WTC11 (cell line): ENCODE results near the gene TEX12.

Source experiments
- ATF2 ChIP-seq: sonication (generic); formaldehyde crosslinking; IDR thresholded peaks from 2 replicates; pipeline ENCODE4 v1.8.1; 2022; ENCODE audit warnings: low read depth, missing genetic modification reagents, borderline replicate concordance
- CREM ChIP-seq: sonication (generic); formaldehyde crosslinking; IDR thresholded peaks from 2 replicates; pipeline ENCODE4 v1.8.1; 2022; ENCODE audit warnings: mild to moderate bottlenecking, missing genetic modification reagents, moderate library complexity
- E2F1 ChIP-seq: sonication (generic); formaldehyde crosslinking; IDR thresholded peaks from 2 replicates; pipeline ENCODE4 v1.8.0; 2022; ENCODE audit warnings: mild to moderate bottlenecking, missing genetic modification reagents
- FOXK1 ChIP-seq: sonication (generic); formaldehyde crosslinking; IDR thresholded peaks from 2 replicates; pipeline ENCODE4 v1.8.0; 2022; ENCODE audit warnings: mild to moderate bottlenecking, moderate library complexity, missing genetic modification reagents
- JUN ChIP-seq: sonication (generic); formaldehyde crosslinking; IDR thresholded peaks from 2 replicates; pipeline ENCODE4 v1.8.0; 2023; ENCODE audit warnings: mild to moderate bottlenecking, missing genetic modification reagents
- MAX ChIP-seq: sonication (generic); formaldehyde crosslinking; IDR thresholded peaks from 2 replicates; pipeline ENCODE4 v1.8.0; 2022; ENCODE audit warnings: mild to moderate bottlenecking, missing genetic modification reagents
- MYBL2 ChIP-seq: sonication (generic); formaldehyde crosslinking; IDR thresholded peaks from 2 replicates; pipeline ENCODE4 v1.8.1; 2023; ENCODE audit warnings: mild to moderate bottlenecking, moderate library complexity, missing genetic modification reagents
- NR2C2 ChIP-seq: sonication (generic); formaldehyde crosslinking; IDR thresholded peaks from 2 replicates; pipeline ENCODE4 v1.8.0; 2022; ENCODE audit warnings: mild to moderate bottlenecking, missing genetic modification reagents
- PREB ChIP-seq: sonication (generic); formaldehyde crosslinking; IDR thresholded peaks from 2 replicates; pipeline ENCODE4 v1.8.1; 2022; ENCODE audit warnings: mild to moderate bottlenecking, missing genetic modification reagents, moderate library complexity, borderline replicate concordance
- TEAD1 ChIP-seq: sonication (generic); formaldehyde crosslinking; IDR thresholded peaks from 2 replicates; pipeline ENCODE4 v1.8.0; 2022; ENCODE audit warnings: mild to moderate bottlenecking, missing genetic modification reagents
- TF ChIP-seq, protein P1 (sequence below): fragments of 200-600 bp; IDR thresholded peaks from 2 replicates; pipeline ENCODE4 v1.8.0; 2022; ENCODE audit warnings: antibody characterized with exemption
- TF ChIP-seq, protein P2 (sequence below): sonication (generic); formaldehyde crosslinking; IDR thresholded peaks from 2 replicates; pipeline ENCODE4 v1.8.0; 2022; ENCODE audit warnings: missing genetic modification reagents
- TF ChIP-seq, protein P3 (sequence below): sonication (generic); formaldehyde crosslinking; IDR thresholded peaks from 2 replicates; pipeline ENCODE4 v1.8.0; 2023; ENCODE audit warnings: missing genetic modification reagents

- TF ChIP-seq, protein P1, sequence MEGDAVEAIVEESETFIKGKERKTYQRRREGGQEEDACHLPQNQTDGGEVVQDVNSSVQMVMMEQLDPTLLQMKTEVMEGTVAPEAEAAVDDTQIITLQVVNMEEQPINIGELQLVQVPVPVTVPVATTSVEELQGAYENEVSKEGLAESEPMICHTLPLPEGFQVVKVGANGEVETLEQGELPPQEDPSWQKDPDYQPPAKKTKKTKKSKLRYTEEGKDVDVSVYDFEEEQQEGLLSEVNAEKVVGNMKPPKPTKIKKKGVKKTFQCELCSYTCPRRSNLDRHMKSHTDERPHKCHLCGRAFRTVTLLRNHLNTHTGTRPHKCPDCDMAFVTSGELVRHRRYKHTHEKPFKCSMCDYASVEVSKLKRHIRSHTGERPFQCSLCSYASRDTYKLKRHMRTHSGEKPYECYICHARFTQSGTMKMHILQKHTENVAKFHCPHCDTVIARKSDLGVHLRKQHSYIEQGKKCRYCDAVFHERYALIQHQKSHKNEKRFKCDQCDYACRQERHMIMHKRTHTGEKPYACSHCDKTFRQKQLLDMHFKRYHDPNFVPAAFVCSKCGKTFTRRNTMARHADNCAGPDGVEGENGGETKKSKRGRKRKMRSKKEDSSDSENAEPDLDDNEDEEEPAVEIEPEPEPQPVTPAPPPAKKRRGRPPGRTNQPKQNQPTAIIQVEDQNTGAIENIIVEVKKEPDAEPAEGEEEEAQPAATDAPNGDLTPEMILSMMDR = no peak
- TF ChIP-seq CREM (CRISPR knock-in tag) (no peak), E2F1 (CRISPR knock-in tag) (no peak), MAX (CRISPR knock-in tag) (no peak), PREB (no peak), TEAD1 (no peak), MYBL2 (CRISPR knock-in tag) (no peak), JUN (CRISPR knock-in tag) (no peak), NR2C2 (CRISPR knock-in tag) (no peak), FOXK1 (no peak), ATF2 (CRISPR knock-in tag) (no peak)
- TF ChIP-seq, protein P2, sequence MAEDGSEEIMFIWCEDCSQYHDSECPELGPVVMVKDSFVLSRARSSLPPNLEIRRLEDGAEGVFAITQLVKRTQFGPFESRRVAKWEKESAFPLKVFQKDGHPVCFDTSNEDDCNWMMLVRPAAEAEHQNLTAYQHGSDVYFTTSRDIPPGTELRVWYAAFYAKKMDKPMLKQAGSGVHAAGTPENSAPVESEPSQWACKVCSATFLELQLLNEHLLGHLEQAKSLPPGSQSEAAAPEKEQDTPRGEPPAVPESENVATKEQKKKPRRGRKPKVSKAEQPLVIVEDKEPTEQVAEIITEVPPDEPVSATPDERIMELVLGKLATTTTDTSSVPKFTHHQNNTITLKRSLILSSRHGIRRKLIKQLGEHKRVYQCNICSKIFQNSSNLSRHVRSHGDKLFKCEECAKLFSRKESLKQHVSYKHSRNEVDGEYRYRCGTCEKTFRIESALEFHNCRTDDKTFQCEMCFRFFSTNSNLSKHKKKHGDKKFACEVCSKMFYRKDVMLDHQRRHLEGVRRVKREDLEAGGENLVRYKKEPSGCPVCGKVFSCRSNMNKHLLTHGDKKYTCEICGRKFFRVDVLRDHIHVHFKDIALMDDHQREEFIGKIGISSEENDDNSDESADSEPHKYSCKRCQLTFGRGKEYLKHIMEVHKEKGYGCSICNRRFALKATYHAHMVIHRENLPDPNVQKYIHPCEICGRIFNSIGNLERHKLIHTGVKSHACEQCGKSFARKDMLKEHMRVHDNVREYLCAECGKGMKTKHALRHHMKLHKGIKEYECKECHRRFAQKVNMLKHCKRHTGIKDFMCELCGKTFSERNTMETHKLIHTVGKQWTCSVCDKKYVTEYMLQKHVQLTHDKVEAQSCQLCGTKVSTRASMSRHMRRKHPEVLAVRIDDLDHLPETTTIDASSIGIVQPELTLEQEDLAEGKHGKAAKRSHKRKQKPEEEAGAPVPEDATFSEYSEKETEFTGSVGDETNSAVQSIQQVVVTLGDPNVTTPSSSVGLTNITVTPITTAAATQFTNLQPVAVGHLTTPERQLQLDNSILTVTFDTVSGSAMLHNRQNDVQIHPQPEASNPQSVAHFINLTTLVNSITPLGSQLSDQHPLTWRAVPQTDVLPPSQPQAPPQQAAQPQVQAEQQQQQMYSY = no peak
- TF ChIP-seq, protein P3, sequence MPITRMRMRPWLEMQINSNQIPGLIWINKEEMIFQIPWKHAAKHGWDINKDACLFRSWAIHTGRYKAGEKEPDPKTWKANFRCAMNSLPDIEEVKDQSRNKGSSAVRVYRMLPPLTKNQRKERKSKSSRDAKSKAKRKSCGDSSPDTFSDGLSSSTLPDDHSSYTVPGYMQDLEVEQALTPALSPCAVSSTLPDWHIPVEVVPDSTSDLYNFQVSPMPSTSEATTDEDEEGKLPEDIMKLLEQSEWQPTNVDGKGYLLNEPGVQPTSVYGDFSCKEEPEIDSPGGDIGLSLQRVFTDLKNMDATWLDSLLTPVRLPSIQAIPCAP (CRISPR knock-in tag) = no peak
Observed at GRCh38 chr11:112156956-112157766, 10.0 kb upstream of the TEX12 start.
